ENCODE data around the gene SPATA6.
"Not testable (repeated sequence)": the region's sequence is repeated elsewhere in the genome, so short reads cannot be mapped to it uniquely, and the experiment has no call there.

SPATA6 gene

DNA sequence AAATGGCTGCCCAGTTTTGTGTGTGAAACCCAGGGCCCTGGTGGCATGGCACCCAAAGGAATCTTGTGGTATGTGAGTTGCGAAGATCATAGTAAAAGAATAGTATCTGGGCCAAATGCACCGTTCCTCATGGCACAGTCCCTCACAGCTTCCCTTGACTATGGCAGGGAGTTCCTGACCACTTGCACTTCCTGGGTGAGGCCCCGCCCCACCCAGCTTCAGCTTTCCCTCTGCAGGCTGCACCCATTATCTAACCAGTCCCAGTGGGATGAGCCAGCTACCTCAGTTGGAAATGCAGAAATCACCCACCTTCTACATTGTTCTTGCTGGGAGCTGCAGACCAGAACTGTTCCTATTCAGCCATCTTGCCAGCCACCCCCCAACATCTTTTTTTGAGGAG, 186.5 kb downstream of the SPATA6 start:
- H3K4me3 ChIP-seq (replicated peaks in 1 of 2; ENCODE audit: low read depth in 2 of 2, low read length in 2 of 2): no peak overlapping the region
- no peak for DNase-seq (ENCODE audit: low read depth in 2 of 2)
- TF ChIP-seq, protein P1, sequence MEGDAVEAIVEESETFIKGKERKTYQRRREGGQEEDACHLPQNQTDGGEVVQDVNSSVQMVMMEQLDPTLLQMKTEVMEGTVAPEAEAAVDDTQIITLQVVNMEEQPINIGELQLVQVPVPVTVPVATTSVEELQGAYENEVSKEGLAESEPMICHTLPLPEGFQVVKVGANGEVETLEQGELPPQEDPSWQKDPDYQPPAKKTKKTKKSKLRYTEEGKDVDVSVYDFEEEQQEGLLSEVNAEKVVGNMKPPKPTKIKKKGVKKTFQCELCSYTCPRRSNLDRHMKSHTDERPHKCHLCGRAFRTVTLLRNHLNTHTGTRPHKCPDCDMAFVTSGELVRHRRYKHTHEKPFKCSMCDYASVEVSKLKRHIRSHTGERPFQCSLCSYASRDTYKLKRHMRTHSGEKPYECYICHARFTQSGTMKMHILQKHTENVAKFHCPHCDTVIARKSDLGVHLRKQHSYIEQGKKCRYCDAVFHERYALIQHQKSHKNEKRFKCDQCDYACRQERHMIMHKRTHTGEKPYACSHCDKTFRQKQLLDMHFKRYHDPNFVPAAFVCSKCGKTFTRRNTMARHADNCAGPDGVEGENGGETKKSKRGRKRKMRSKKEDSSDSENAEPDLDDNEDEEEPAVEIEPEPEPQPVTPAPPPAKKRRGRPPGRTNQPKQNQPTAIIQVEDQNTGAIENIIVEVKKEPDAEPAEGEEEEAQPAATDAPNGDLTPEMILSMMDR (IDR thresholded peaks at IDR 0.05; ENCODE audit: low read depth, low read length): no peak

DNA sequence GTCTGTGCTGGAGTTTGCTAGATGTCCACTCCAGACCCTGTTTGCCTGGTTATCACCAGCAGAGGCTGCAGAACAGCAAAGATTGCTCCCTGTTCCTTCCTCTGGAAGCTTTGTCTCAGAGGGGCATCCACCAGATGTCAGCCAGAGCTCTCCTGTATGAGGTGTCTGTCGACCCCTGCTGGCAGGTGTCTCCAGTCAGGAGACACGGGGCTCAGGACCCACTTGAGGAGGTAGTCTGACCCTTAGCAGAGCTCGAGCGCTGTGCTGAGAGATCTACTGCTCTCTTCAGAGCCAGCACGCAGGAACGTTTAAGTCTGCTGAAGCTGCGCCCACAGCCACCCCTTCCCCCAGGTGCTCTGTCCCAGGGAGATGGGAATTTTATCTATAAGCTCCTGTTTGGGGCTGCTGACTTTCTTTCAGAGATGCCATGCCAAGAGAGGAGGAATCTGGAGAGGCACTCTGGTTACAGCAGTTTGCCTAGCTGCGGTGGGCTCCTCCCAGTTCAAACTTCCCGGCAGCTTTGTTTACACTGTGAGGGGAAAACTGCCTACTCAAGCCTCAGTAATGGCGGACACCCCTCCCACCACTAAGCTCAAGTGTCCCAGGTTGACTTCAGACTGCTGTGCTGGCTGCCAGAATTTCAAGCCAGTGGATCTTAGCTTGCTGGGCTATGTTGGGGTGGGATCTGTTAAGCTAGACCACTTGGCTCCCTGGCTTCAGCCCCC, 187.1 kb downstream of the SPATA6 start:
- DNase-seq (ENCODE audit: low read depth in 2 of 2); H3K4me3 ChIP-seq (replicated peaks in 1 of 2; ENCODE audit: low read depth in 2 of 2, low read length in 2 of 2): not testable (repeated sequence)

DNA sequence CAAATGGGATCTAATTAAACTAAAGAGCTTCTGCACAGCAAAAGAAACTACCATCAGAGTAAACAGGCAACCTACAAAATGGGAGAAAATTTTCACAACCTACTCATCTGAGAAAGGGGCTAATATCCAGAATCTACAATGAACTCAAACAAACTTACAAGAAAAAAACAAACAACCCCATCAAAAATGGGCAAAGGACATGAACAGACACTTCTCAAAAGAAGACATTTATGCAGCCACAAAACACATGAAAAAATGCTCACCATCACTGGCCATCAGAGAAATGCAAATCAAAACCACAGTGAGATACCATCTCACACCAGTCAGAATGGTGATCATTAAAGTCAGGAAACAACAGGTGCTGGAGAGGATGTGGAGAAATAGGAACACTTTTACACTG, 189.7 kb downstream of the SPATA6 start:
- DNase-seq (ENCODE audit: low read depth in 2 of 2); H3K4me3 ChIP-seq (replicated peaks in 1 of 2; ENCODE audit: low read depth in 2 of 2, low read length in 2 of 2): not testable (repeated sequence)

DNA sequence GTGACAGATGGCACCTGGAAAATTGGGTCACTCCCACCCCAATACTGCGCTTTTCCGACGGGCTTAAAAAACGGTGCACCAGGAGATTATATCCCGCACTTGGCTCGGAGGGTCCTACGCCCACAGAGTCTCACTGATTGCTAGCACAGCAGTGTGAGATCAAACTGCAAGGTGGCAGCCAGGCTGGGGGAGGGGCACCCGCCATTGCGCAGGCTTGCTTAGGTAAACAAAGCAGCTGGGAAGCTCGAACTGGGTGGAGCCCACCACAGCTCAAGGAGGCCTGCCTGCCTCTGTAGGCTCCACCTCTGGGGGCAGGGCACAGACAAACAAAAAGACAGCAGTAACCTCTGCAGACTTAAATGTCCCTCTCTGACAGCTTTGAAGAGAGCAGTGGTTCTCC, 194.6 kb downstream of the SPATA6 start:
- not testable (repeated sequence) for H3K4me3 ChIP-seq (replicated peaks in 1 of 2; ENCODE audit: low read depth in 2 of 2, low read length in 2 of 2); DNase-seq (ENCODE audit: low read depth in 2 of 2)

DNA sequence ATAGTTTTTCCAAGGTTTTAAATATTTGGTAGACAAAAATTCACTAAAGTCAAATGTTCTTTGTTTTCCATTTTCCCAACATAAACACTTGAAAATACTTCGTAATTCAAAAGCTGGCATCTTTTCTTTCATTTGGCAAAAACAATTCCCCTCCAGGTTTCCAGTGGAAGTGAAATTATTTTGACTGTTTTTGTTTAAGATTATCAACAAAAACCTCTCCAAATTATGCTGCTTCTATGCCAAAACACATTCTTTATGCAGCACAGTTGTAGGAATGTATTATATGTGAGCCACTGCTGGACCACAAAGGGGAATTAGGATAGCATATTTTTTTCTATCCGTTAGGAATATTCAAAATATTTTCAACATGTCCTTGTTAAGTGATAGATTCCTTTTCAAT, 205.4 kb downstream of the SPATA6 start:
- no peak overlapping the region for H3K4me3 ChIP-seq (replicated peaks in 1 of 2; ENCODE audit: low read depth in 2 of 2, low read length in 2 of 2)
- DNase-seq (ENCODE audit: low read depth in 2 of 2): peak in 1 of 2 donors; percentile 17
- TF ChIP-seq, protein P1 (IDR thresholded peaks at IDR 0.05; ENCODE audit: low read depth, low read length): no peak

DNA sequence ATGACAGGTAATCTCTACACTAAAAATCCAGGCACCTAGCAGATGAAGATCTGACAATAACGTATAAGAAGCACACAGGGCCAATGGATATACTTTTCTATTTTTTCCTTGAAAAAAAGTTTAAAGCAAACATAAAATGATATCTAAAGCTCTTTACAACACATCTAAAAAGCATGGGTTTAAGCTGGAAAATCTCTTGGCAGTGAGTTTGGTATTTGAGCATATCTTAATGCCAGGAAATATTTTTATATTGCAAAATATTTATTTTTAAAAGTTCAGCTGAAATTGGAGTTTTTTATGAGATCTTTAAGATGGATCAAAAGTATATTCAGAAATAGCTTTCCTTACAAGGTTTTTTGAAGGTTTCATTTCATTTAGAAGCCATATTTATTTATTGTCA, 209.0 kb downstream of the SPATA6 start:
- peak in 1 of 2 donors; percentile 12 for DNase-seq (ENCODE audit: low read depth in 2 of 2)
- TF ChIP-seq, protein P1 (IDR thresholded peaks at IDR 0.05; ENCODE audit: low read depth, low read length): no peak
- no peak overlapping the region for H3K4me3 ChIP-seq (replicated peaks in 1 of 2; ENCODE audit: low read depth in 2 of 2, low read length in 2 of 2)

DNA sequence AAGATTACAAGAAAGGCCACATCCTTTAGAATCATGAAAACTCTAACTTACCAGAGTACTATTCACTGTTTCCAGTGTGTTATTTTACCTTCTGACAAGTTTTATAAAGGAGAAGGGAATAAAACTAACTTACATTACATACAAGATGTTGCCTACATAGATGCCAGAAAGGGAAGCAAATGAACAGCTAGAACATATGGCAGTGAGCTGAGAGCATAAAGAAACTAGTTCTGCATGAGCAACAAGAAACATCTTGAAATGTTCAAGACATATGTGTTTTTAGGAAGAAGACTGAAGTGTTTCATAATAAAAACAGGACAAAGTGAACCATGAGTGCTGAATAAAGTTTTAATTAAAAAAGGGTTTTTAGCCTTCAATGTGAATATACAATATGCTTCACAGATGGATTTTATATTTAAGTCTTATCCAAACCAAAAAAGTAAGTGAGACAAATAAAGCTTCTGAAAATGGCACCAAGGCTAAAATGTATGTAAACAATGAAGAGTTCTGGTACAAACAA, 210.1 kb downstream of the SPATA6 start:
- no peak overlapping the region for H3K4me3 ChIP-seq (replicated peaks in 1 of 2; ENCODE audit: low read depth in 2 of 2, low read length in 2 of 2)
- no peak for DNase-seq (ENCODE audit: low read depth in 2 of 2)
- TF ChIP-seq, protein P1 (IDR thresholded peaks at IDR 0.05; ENCODE audit: low read depth, low read length): no peak

DNA sequence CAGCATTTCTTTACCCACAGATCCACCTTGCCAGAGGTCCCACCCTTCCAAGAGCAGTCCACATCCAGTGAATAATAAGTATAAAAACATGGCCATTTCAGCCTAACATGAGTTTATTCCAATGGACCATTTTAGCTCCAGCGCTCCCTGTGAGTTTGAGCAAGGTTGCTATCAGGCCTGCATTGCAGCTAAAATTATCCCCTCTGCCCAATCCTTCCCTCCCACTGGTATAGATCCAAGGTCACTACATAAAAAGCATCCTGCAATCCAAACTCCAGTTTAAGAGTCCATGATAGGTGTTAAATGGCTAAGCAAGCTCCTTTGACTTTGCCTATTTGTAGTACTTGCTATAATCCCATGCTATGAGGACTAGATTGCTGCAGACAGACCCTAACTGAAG, 213.9 kb downstream of the SPATA6 start:
- DNase-seq (ENCODE audit: low read depth in 2 of 2): no peak
- TF ChIP-seq, protein P1 (IDR thresholded peaks at IDR 0.05; ENCODE audit: low read depth, low read length): no peak
- no peak overlapping the region for H3K4me3 ChIP-seq (replicated peaks in 1 of 2; ENCODE audit: low read depth in 2 of 2, low read length in 2 of 2)

All from cardiac fibroblast (primary cell).